Measurements from ENCODE around the gene SBNO1.

Gene SBNO1

DNA sequence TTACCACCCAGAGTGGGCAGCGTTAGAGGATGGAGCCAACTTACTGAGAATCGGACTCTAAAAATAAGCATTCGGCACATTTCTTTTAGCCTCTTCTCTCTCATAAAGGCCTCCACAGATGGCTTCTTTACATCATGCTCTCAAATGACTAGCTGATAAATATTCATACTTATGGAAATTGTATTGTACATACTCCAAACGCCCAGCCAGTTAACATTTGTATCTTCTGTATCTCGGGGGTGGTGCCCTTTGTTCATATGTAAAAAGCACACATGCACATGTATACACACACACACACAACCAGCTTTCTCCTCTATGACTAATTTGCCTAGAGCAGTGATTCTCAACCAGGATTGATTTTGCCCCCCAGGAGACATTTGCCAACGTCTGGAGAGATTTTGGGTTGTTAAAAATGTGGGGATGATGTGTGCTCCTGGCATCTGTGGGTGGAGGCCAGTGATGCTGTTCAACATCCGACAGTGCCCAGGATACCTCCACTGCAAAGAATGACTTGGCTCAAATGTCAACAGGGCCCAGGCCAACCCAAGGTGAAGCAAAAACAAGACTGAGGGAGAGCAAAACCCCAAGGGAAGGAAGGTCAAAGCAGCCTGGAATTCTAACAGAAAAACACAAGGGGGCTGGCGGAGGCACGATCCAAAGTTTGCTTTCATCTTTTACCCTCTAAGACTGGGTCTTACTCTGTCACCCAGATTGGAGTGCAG is 77.8 kb downstream of the SBNO1 start:
- Mint-ChIP-seq H3K4me3 (no peak overlapping the region), H3K27me3 (ENCODE audit: low read depth, poor library complexity) (peaks cover 5% of the 10 kb centered on the region), H3K36me3 (ENCODE audit: low read depth) (peaks cover 25% of the 10 kb centered on the region), H3K4me1 (peaks cover 14% of the 10 kb centered on the region), H3K9me3 (no peaks in the 10 kb centered on the region), H3K27ac (peak overlapping the region; percentile 49)
- TF ChIP-seq CTCF (IDR thresholded peaks at IDR 0.05) = no peak
- DNase-seq = no peak

GRCh38 chr12:123284669-123285068 is 80.0 kb downstream of the SBNO1 start:
- no peak for TF ChIP-seq CTCF (IDR thresholded peaks at IDR 0.05)
- no peak for DNase-seq
- peaks cover 14% of the 10 kb centered on the region for H3K4me1 Mint-ChIP-seq
- peaks cover 12% of the 10 kb centered on the region for H3K36me3 Mint-ChIP-seq (ENCODE audit: low read depth)
- H3K9me3 Mint-ChIP-seq = no peaks in the 10 kb centered on the region
- H3K27me3 Mint-ChIP-seq (ENCODE audit: low read depth, poor library complexity) = peaks cover 3% of the 10 kb centered on the region
- no peak overlapping the region for H3K27ac Mint-ChIP-seq
- no peak overlapping the region for H3K4me3 Mint-ChIP-seq

GRCh38 chr12:123283461-123283860 is 81.2 kb downstream of the SBNO1 start:
- H3K27ac Mint-ChIP-seq = no peak overlapping the region
- H3K4me3 Mint-ChIP-seq = no peak overlapping the region
- H3K9me3 Mint-ChIP-seq = no peaks in the 10 kb centered on the region
- peaks cover 5% of the 10 kb centered on the region for H3K4me1 Mint-ChIP-seq
- H3K27me3 Mint-ChIP-seq (ENCODE audit: low read depth, poor library complexity) = peaks cover 3% of the 10 kb centered on the region
- no peak for DNase-seq
- H3K36me3 Mint-ChIP-seq (ENCODE audit: low read depth) = peaks cover 1% of the 10 kb centered on the region
- TF ChIP-seq CTCF (IDR thresholded peaks at IDR 0.05) = no peak

GRCh38 chr12:123282111-123282510 is 82.5 kb downstream of the SBNO1 start:
- no peaks in the 10 kb centered on the region for H3K36me3 Mint-ChIP-seq (ENCODE audit: low read depth)
- no peak for TF ChIP-seq CTCF (IDR thresholded peaks at IDR 0.05)
- no peak for DNase-seq

DNA sequence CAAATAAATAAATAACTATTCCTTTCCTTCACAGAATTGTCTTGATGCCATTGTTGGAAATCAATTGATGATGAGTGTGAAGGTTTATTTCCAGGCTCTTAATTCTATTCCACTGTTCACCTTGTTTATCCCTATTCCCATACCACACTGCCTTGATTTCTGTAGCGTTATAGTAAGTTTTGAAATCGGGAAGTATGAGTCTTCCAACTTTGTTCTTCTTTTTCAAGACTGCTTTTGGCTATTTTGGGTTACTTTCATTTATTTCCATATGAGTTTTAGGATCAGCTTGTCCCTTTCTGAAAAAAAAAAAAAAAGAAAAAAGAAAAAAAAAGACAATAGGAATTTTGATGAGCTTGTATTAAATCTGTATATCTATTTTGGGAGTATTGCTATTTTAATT is 83.7 kb downstream of the SBNO1 start:
- TF ChIP-seq CTCF (IDR thresholded peaks at IDR 0.05) = no peak
- H3K4me3 Mint-ChIP-seq = no peak overlapping the region
- no peak overlapping the region for H3K27ac Mint-ChIP-seq
- no peaks in the 10 kb centered on the region for H3K4me1 Mint-ChIP-seq
- DNase-seq = no peak
- H3K27me3 Mint-ChIP-seq (ENCODE audit: low read depth, poor library complexity) = no peaks in the 10 kb centered on the region
- no peaks in the 10 kb centered on the region for H3K9me3 Mint-ChIP-seq
- H3K36me3 Mint-ChIP-seq (ENCODE audit: low read depth) = no peaks in the 10 kb centered on the region

More at GRCh38 chr12:123282111-123282510, 82.5 kb downstream of the SBNO1 start:
- Mint-ChIP-seq H3K4me1 (peaks cover 5% of the 10 kb centered on the region), H3K4me3 (no peak overlapping the region), H3K9me3 (no peaks in the 10 kb centered on the region), H3K27me3 (ENCODE audit: low read depth, poor library complexity) (peaks cover 3% of the 10 kb centered on the region), H3K27ac (no peak overlapping the region)

DNA sequence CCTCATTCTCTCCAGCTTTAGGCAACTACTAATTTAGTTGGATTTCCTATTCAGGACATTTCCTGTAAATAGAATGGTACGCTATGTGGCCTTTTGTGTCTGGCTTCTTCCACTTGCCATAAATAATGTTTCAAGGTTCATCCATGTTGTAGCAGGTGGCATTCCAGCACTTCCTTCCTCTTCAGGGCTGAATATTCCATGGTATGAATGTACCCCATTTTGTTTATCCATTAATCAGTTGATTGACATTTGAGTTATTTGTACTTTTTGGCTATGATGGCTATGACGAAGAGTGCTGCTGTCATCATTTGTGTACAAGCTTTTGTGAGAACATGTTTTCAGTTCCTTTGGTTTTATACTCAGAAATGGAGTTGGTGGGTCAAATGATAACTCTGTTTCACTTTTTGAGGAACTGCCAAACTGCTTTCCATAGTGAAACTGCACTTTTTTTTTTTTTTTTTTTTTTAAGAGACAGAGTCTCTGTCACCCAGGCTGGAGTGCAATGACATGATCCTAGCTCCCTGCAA is 86.5 kb downstream of the SBNO1 start:
- Mint-ChIP-seq H3K36me3 (ENCODE audit: low read depth) (no peaks in the 10 kb centered on the region), H3K4me1 (peaks cover 5% of the 10 kb centered on the region), H3K9me3 (no peaks in the 10 kb centered on the region), H3K4me3 (no peak overlapping the region), H3K27ac (no peak overlapping the region), H3K27me3 (ENCODE audit: low read depth, poor library complexity) (peaks cover 4% of the 10 kb centered on the region)
- no peak for DNase-seq
- TF ChIP-seq CTCF (IDR thresholded peaks at IDR 0.05) = no peak
